Right lobe of liver (tissue), 4 donors: ENCODE data around the gene CCM2.

Source experiments
- POLR2A ChIP-seq: fragments of 450-650 bp; IDR thresholded peaks from one replicate; pipeline ENCODE4 v1.6.1; 2017; ENCODE audit warnings: antibody characterized with exemption, mild to moderate bottlenecking
- TF ChIP-seq, protein P1 (sequence below), 4 donors: fragments of 200-600 bp in 3 of 4; fragments of 450-650 bp in 1 of 4; IDR thresholded peaks; one replicate each; pipeline versions ENCODE4 v1.5.1 to v1.8.0; 2016 to 2022; ENCODE audit warnings: antibody characterized with exemption in 4 of 4, mild to moderate bottlenecking in 2 of 4
- donor health status: DM: no; HTN: no; CAD: no.
- donor health status: DM: no; HTN: no; CAD: no.
- donor health status: DM: no; HTN: yes; CAD: no.

DNA sequence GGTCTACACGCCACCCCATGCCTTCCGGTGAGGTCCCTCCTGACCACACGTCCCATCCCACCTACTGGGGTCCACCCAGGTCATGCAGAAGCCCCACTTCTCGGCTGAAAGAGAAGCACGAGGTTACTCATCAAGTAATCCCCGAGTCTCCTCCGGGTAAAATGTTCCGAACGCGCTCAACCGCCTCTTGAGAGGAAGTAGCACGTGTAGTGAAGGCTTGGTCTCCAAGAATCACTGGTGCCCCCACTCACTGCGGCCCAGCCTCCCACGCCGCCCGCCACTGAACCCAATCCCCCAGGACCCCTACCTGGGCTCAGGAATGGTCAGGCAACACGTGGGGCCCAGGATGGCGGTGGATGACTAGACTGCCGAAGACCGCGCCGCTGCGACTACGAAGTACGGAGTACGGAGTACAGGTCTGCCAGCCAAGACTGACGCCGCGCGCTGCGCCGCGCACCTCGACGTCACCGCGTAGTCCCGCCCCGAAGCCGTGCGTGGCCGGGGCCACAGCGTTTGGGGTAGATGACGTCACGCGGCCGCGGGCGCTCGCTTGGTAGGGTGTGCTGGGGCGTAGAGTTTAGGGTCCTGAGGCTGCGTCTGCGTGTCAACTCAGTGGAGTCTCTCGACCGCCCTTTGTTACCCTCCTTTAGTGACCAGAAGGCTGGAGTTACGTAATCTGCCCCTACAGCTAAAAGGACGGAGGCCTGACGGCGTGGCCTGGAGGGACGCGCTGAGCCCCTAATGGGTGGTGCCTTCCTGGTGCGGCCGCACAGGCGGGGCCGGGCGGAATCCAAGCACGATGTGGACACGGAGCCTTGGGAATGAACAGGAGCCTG lies 13.6 kb upstream of the CCM2 start:
- TF ChIP-seq, protein P1, sequence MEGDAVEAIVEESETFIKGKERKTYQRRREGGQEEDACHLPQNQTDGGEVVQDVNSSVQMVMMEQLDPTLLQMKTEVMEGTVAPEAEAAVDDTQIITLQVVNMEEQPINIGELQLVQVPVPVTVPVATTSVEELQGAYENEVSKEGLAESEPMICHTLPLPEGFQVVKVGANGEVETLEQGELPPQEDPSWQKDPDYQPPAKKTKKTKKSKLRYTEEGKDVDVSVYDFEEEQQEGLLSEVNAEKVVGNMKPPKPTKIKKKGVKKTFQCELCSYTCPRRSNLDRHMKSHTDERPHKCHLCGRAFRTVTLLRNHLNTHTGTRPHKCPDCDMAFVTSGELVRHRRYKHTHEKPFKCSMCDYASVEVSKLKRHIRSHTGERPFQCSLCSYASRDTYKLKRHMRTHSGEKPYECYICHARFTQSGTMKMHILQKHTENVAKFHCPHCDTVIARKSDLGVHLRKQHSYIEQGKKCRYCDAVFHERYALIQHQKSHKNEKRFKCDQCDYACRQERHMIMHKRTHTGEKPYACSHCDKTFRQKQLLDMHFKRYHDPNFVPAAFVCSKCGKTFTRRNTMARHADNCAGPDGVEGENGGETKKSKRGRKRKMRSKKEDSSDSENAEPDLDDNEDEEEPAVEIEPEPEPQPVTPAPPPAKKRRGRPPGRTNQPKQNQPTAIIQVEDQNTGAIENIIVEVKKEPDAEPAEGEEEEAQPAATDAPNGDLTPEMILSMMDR (IDR thresholded peaks at IDR 0.05): no peak
- TF ChIP-seq POLR2A: peak; percentile 90
